SH-SY5Y (cell line): ENCODE data around the gene TARP.

Source experiments
- GATA2 ChIP-seq: IDR thresholded peaks from 2 replicates; pipeline ENCODE4 v1.6.1; 2011; ENCODE audit warnings: mild to moderate bottlenecking, low read depth, low read length
- GATA3 ChIP-seq: IDR thresholded peaks from 2 replicates; pipeline ENCODE4 v1.6.1; 2011; ENCODE audit warnings: low read depth, mild to moderate bottlenecking, low read length, moderate library complexity

- TF ChIP-seq GATA2 (no peak), GATA3 (no peak)
Measured at GRCh38 chr7:38309555-38309954, 36.1 kb upstream of the TARP start.
